Endodermal cell (in vitro differentiated cells): Measurements from ENCODE around the gene ZNF839. TPM values are rescaled to one million over a fixed set of nuclear protein-coding genes. Genes with fewer than 3 reads are reported as not detected.
A peak's percentile ranks its signal among the peaks of the same experiment; 100 is the strongest.

Experiments used
- DNase-seq: peaks from one replicate; pipeline ENCODE4 v3.0.0-alpha.2; 2017
- H3K27ac ChIP-seq: 2 replicates; pipeline ENCODE4 v1.5.1; 2013; ENCODE audit warnings: mild to moderate bottlenecking, low read depth, low read length, moderate library complexity
- H3K27me3 ChIP-seq: 2 replicates; pipeline ENCODE4 v1.6.1; 2013; ENCODE audit warnings: mild to moderate bottlenecking, low read length, moderate library complexity; ENCODE audit not compliant: insufficient read depth, control insufficient read depth, poor library complexity, severe bottlenecking
- H3K36me3 ChIP-seq: 2 replicates; pipeline ENCODE4 v1.7.0; 2013; ENCODE audit warnings: mild to moderate bottlenecking, low read length, moderate library complexity; ENCODE audit not compliant: control insufficient read depth, insufficient read depth
- H3K4me1 ChIP-seq: one replicate; pipeline ENCODE4 v1.7.0; 2013; ENCODE audit warnings: low read length; ENCODE audit not compliant: control insufficient read depth, insufficient read depth
- H3K4me3 ChIP-seq: 2 replicates; pipeline ENCODE4 v1.5.1; 2013; ENCODE audit warnings: mild to moderate bottlenecking, low read length, moderate library complexity
- H3K9ac ChIP-seq: 2 replicates; pipeline ENCODE4 v1.6.1; 2013; ENCODE audit warnings: mild to moderate bottlenecking, low read length, moderate library complexity; ENCODE audit not compliant: poor library complexity, severe bottlenecking; ENCODE audit errors: extremely low read depth
- H3K9me3 ChIP-seq: 2 replicates; pipeline ENCODE4 v1.6.1; 2013; ENCODE audit warnings: mild to moderate bottlenecking, low read length, moderate library complexity; ENCODE audit not compliant: control insufficient read depth
- H3K27ac Mint-ChIP-seq: 2 replicates; pipeline ENCODE4 v1.8.0; 2020; ENCODE audit warnings: mixed read lengths
- H3K27me3 Mint-ChIP-seq: 2 replicates; pipeline ENCODE4 v1.8.0; 2021; ENCODE audit warnings: mild to moderate bottlenecking, mixed read lengths; ENCODE audit not compliant: insufficient read depth
- H3K36me3 Mint-ChIP-seq: 2 replicates; pipeline ENCODE4 v1.8.0; 2020; ENCODE audit warnings: low read depth, mixed read lengths
- H3K4me1 Mint-ChIP-seq: 2 replicates; pipeline ENCODE4 v1.8.0; 2020; ENCODE audit warnings: mixed read lengths
- H3K4me3 Mint-ChIP-seq: 2 replicates; pipeline ENCODE4 v1.8.0; 2020; ENCODE audit warnings: mild to moderate bottlenecking, moderate library complexity, mixed read lengths
- H3K9me3 Mint-ChIP-seq: 2 replicates; pipeline ENCODE4 v1.8.0; 2020; ENCODE audit warnings: mild to moderate bottlenecking, mixed read lengths
- WGBS, 2 experiments: methylation state at CpG; one replicate each; pipeline versions ENCODE4 v1.1.5 to v1.1.7; 2013; ENCODE audit warnings: missing lambda C conversion rate in 2 of 2, mixed read lengths in 1 of 2; ENCODE audit not compliant: insufficient coverage in 1 of 2, insufficient read length in 1 of 2; 5-methylcytosine and 5-hydroxymethylcytosine counted together
- total RNA-seq, 2 donors: library from RNA; stranded (reverse); fragmentation: NEBNext Ultra II Directional in 1 of 2; extraction: Animal tissue kit (Norgen Biotek cat#: 25700) in 1 of 2; gene quantifications; 2 replicates in 1 of 2; 3 replicates in 1 of 2; pipeline ENCODE4 v1.2.1, GENCODE V29; 2021
- TF ChIP-seq, protein P1 (sequence below): fragments of 200-600 bp; sonication (generic); conservative IDR thresholded peaks from 2 replicates; pipeline ENCODE4 v1.5.0; 2021; ENCODE audit warnings: antibody characterized with exemption, mild to moderate bottlenecking

ZNF839 gene
- total RNA-seq, 2 donors from 2014 or later: 16.5 to 19.1 TPM

DNA sequence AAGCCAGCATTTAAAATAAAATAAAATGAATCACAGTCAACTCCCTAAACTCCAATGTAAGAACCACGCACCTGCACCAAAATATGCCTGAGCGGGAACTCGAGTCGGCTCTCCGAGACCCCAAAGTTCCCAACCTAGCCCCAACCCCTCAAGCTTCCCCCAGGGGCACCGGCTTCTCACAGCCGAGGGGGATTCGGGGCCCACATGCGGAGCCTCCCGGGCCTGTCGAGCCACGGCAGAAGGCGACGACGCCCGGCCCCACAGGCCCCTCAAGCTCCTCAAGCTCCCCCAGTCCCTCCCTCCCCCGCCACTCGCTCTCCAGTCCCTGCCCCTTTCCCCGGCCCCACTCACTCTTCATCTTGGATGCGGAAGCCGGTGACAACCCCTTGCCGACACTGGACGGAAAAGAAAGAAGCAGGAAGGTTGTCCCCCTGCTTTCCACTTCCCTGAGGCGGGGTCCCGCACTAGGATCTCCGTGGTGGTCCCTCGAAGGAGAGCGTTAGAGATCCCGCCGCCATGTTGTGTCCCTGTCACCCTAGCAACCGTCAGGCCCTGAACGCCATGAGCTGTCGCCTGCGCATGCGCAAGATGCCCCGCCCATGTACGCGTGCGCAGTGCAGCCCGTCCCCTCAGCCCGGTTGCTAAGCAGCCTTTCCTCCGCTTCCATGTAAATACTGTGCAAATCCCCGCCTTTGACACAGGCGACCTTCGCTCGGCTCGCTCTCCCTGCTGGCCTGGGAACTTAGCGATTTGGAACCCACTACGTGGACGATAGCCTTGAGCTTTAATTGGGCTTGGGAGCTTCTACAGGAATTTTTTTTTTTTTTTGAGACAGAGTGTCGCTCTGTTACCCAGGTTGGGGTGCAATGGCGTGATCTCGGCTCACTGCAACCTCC lies 14.7 kb upstream of the ZNF839 start, which contains the start of gene MOK:
Gene MOK, minus strand, starts transcription at position 554 of the 896 bp plus-strand sequence. Its CDS starts 196 bp downstream, at position 358.
- H3K36me3 Mint-ChIP-seq: no peaks in the 10 kb centered on the region
- peak within 1 kb of the TSS; percentile 88 for H3K4me3 Mint-ChIP-seq
- 4% methylated on average over 25 to 53 of the region's 53 CpGs for WGBS, 2 experiments
- no peaks in the 10 kb centered on the region for H3K9me3 ChIP-seq
- peak; percentile 99 for DNase-seq
- peak within 1 kb of the TSS; percentile 85 for H3K27ac ChIP-seq
- TF ChIP-seq, protein P1, sequence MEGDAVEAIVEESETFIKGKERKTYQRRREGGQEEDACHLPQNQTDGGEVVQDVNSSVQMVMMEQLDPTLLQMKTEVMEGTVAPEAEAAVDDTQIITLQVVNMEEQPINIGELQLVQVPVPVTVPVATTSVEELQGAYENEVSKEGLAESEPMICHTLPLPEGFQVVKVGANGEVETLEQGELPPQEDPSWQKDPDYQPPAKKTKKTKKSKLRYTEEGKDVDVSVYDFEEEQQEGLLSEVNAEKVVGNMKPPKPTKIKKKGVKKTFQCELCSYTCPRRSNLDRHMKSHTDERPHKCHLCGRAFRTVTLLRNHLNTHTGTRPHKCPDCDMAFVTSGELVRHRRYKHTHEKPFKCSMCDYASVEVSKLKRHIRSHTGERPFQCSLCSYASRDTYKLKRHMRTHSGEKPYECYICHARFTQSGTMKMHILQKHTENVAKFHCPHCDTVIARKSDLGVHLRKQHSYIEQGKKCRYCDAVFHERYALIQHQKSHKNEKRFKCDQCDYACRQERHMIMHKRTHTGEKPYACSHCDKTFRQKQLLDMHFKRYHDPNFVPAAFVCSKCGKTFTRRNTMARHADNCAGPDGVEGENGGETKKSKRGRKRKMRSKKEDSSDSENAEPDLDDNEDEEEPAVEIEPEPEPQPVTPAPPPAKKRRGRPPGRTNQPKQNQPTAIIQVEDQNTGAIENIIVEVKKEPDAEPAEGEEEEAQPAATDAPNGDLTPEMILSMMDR: no peak
- H3K9me3 Mint-ChIP-seq: no peaks in the 10 kb centered on the region
- peak within 1 kb of the TSS; percentile 92 for H3K27ac Mint-ChIP-seq
- peaks cover 9% of the 10 kb centered on the region for H3K27me3 Mint-ChIP-seq
- H3K4me1 Mint-ChIP-seq: peaks cover 4% of the 10 kb centered on the region
- no peaks in the 10 kb centered on the region for H3K36me3 ChIP-seq
- H3K4me1 ChIP-seq: no peaks in the 10 kb centered on the region
- no peaks in the 10 kb centered on the region for H3K27me3 ChIP-seq
- H3K4me3 ChIP-seq: peak within 1 kb of the TSS; percentile 83
- H3K9ac ChIP-seq: peak within 1 kb of the TSS; percentile 89

DNA sequence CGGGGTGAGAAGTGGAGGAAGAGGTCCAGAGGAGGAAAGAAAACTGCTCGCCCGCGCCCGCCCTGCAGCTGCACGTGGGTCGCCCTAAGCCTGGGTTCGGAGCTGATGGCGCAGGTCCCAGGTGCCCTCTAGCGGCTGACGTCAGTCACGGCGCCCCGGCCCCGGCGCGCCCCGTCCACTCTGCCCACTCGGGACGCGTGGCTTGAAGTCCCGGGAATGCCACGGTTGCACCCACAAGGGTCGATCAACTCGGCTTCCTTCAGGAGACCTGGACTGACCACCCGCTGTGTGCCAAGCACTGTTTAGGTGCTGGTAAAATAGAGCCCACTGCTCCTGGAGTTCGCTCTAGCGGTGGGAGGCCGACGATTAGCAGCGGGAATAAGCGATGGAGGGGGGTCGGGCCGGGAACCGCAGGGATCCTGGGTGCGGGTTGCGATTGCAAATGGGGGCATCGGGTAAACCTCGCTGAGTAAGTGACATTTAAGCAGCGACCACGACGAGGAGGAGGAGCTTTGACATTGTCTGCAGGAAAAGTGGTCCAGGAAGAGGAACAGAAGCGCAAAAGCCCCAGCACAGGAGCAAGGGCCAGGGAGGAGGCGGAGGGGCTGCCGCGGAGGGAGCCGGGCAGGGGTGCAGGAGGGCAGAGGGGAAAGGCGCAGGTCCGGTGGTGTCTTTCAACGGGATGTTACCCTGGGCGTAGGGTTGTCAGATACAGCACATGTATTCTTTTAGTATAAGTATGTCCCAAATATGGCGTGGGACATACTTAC lies 5.1 kb upstream of the ZNF839 start:
- Mint-ChIP-seq H3K9me3 (no peaks in the 10 kb centered on the region), H3K4me1 (peaks cover 20% of the 10 kb centered on the region), H3K36me3 (no peaks in the 10 kb centered on the region), H3K4me3 (peak overlapping the region; percentile 56), H3K27ac (peak overlapping the region; percentile 50), H3K27me3 (peaks cover 12% of the 10 kb centered on the region)
- no peaks in the 10 kb centered on the region for H3K36me3 ChIP-seq
- H3K9me3 ChIP-seq: no peaks in the 10 kb centered on the region
- TF ChIP-seq, protein P1: peak; percentile 100
- no peak overlapping the region for H3K9ac ChIP-seq
- peak overlapping the region; percentile 83 for H3K4me3 ChIP-seq
- peaks cover 2% of the 10 kb centered on the region for H3K4me1 ChIP-seq
- peak; percentile 91 for DNase-seq
- H3K27ac ChIP-seq: no peak overlapping the region
- WGBS, 2 experiments: 13 to 14% methylated on average over 31 to 52 of the region's 52 CpGs
- H3K27me3 ChIP-seq: no peaks in the 10 kb centered on the region

DNA sequence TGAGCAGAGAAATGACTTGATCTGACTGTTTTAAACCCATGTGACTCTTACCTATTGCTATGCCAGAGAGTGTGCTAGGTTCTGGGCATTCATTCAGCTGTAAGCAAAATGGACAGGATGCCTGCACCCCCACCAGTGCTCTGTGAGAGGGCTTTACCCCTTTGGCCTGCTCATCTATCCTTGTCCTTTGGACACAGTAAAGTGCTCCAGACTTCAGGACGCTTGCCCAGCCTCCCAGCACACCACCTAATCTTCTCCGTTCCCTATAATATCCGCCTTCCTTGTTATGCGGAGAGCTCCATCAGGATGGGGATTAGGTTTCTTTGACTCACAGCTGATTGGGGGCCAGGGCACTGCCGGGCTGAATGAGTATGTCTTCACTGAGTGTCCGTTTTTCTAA lies 4.4 kb upstream of the ZNF839 start:
- DNase-seq: peak; percentile 52
- no peaks in the 10 kb centered on the region for H3K36me3 ChIP-seq
- 86 to 97% methylated on average over 5 to 6 of the region's 6 CpGs for WGBS, 2 experiments
- H3K9me3 Mint-ChIP-seq: no peaks in the 10 kb centered on the region
- peak overlapping the region; percentile 56 for H3K4me3 Mint-ChIP-seq
- H3K27me3 Mint-ChIP-seq: peaks cover 12% of the 10 kb centered on the region
- no peak overlapping the region for H3K9ac ChIP-seq
- H3K4me1 ChIP-seq: peaks cover 2% of the 10 kb centered on the region
- no peak overlapping the region for H3K27ac Mint-ChIP-seq
- no peaks in the 10 kb centered on the region for H3K27me3 ChIP-seq
- no peak overlapping the region for H3K27ac ChIP-seq
- no peak overlapping the region for H3K4me3 ChIP-seq
- no peaks in the 10 kb centered on the region for H3K9me3 ChIP-seq
- H3K36me3 Mint-ChIP-seq: no peaks in the 10 kb centered on the region
- TF ChIP-seq, protein P1: no peak
- peaks cover 20% of the 10 kb centered on the region for H3K4me1 Mint-ChIP-seq
